GM19099 (cell line): ENCODE results near the gene NCOA3.

Experiments
- POLR2A ChIP-seq: IDR thresholded peaks from 3 replicates; pipeline ENCODE4 v1.6.1; 2011; ENCODE audit warnings: low read depth; ENCODE audit not compliant: insufficient read length; ENCODE audit errors: extremely low read depth

The NCOA3 gene

DNA sequence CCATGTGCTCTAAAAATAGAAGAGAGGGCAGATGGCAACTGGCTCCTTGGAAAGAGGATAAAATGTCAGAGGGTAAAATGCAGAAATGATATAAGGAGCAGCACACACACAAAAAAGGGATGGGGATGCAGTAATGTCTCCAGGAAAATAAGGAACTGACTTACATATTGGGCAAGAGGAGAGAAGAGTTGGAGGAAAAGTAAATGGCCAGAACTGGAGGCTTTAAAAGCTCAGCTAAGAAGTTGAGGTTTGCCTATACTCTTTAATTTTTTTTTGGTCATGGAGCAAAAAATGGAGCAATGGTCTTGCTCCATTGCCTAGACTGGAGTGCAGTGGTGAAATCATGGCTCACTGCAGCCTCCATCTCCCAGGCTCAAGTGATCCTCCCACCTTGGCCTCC, 189.9 kb downstream of the NCOA3 start:
- TF ChIP-seq POLR2A, result no peak

GRCh38 chr20:47694021-47694818, 192.5 kb downstream of the NCOA3 start:
- TF ChIP-seq POLR2A, result no peak

GRCh38 chr20:47696856-47697255, 195.2 kb downstream of the NCOA3 start:
- TF ChIP-seq POLR2A, result no peak

DNA sequence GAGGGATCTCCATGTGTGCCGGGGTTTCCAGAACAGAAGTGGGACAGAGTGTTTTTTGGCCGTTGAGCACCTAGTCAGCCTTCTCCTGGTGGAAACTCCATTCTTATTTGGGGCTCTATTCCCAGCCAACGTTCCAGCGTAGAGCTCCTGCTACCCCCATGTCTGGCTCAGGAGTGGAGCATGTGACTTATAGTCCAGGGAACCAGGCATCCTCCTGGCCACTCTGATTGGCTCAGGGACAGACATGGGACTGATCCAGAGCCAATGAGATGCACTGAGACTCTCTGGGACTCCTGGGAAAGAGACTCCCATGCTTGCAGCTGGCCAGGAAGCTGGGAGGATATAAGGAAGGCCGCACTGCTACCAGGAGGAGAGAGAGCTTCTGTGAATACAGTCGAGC, 196.5 kb downstream of the NCOA3 start:
- TF ChIP-seq POLR2A, result no peak

DNA sequence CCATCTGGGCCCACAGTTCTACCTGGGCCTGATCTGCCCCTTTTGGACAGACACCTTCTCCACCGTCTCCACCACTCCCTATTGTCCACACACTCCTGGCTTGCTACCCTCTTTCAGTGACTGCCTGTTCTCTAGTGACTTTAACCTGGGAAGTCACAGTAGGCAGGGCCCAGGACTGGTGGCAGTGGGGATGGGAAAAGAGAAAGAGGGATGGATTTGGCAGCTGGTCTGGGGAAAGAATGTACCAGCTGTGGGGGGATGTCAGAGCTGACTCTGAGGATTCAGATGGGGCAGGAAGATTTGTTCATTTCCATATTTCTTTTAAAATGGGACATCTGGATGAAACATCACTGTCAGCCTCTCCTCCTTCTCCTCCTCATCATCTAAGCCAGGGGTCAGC, 198.1 kb downstream of the NCOA3 start:
- TF ChIP-seq POLR2A, result no peak

DNA sequence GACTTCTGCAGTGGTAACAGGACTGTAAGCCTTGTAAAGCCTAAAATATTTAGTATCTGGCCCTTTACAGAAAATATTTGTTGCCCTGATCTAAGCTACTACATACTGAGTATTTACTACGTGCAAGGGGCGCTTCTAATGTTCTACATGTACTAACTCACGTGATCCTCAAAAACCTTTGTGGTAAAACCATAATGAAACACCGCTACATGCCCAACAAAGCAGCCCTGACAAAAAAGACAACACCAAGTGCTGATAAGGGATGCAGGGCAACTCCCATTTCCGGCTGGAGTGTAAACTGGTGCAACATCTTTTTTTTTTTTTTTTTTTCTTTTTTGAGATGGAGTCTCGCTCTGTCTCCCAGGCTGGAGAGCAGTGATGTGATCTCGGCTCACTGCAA, 198.6 kb downstream of the NCOA3 start:
- no peak for TF ChIP-seq POLR2A

DNA sequence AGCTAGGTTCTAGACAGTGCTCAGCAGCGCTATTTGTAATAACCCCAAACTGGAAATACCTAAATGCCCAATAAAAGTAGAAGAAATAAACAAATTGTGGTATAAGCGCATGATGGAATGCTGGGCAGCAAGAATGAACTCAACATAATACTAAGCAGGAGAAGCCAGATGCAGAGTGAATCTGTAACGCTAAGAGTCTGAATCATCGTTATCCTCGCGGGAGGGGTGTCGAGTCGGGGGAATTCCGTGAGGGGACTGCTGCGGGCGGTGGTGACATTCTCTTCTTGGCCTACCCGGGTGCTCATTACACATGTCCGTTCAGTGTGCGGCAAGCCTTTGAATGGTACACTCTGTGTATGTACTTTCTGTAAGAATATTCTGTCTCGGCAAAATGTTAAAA, 199.9 kb downstream of the NCOA3 start:
- TF ChIP-seq POLR2A, result no peak

GRCh38 chr20:47703748-47704147, 202.1 kb downstream of the NCOA3 start:
- TF ChIP-seq POLR2A, result no peak

- TF ChIP-seq POLR2A, result no peak
Observed at GRCh38 chr20:47704746-47705496, 203.2 kb downstream of the NCOA3 start.

DNA sequence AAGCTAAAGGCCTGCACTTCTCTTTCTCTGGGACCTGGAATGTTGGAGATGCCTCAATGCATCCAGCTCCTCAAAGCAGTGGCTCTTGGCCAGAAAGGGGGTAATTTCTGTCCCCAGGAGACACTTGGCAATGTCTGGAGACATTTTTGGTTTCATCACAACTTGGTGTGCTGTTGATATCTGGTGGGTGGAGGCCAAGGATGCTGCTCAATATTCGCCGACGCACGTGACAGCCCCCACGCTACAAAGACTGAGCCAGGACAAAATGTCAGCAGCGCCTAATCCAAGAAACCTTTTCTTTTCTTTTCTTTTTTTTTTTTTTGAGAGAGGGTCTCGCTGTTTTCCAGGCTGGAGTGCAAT, 203.8 kb downstream of the NCOA3 start:
- no peak for TF ChIP-seq POLR2A

GRCh38 chr20:47706345-47706744, 204.7 kb downstream of the NCOA3 start:
- no peak for TF ChIP-seq POLR2A
